C4-2B (cell line): Measurements from ENCODE around the gene NMBR.

Source experiments
- CTCF ChIP-seq: fragments of 450-650 bp; conservative IDR thresholded peaks from 2 replicates; pipeline ENCODE4 v1.5.1; 2017; ENCODE audit warnings: mild to moderate bottlenecking
- ZFX ChIP-seq: fragments of 450-650 bp; IDR thresholded peaks from 2 replicates; pipeline ENCODE4 v1.6.1; 2017

GRCh38 chr6:142028527-142028926 is 118.4 kb downstream of the NMBR start:
- TF ChIP-seq CTCF: no peak
- TF ChIP-seq ZFX: no peak
